Measurements from ENCODE around the gene VIPR2. TPM values are rescaled to one million over a fixed set of nuclear protein-coding genes. Genes with fewer than 3 reads are reported as not detected.
"Not testable (repeated sequence)": the region's sequence is repeated elsewhere in the genome, so short reads cannot be mapped to it uniquely, and the experiment has no call there.

The VIPR2 gene
- total and polyA plus RNA-seq, 2 experiments from 2014 or later: 2.2 to 2.4 TPM

DNA sequence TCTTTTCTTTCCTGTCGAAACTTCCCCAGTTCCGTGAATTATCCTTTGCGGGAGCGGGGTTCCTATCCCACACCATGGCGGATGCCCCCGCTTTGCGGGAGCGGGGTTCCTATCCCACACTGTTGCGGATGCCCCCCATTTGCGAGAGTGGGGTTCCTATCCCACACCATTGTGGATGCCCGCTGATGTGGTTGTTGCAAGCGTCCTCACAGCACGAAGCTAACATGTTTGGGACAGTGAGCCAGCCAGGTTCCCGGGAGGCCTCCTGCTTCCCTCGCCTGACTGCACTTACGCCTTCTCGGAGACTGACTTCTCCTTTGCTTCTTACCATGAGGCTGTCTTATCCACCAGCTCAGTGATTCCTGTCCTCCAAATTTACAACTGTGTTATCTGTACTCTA is 134.7 kb downstream of the VIPR2 start:
- Histone ChIP-seq H3K36me3 (no peaks in the 10 kb centered on the region), H3K27me3 (no peaks in the 10 kb centered on the region), H3K4me1 (ENCODE audit: low read depth) (no peaks in the 10 kb centered on the region), H3K27ac (no peak overlapping the region), H3K9me3 (ENCODE audit: low read depth) (no peaks in the 10 kb centered on the region), H3K4me3 (no peak overlapping the region)
- TF ChIP-seq, protein P1, sequence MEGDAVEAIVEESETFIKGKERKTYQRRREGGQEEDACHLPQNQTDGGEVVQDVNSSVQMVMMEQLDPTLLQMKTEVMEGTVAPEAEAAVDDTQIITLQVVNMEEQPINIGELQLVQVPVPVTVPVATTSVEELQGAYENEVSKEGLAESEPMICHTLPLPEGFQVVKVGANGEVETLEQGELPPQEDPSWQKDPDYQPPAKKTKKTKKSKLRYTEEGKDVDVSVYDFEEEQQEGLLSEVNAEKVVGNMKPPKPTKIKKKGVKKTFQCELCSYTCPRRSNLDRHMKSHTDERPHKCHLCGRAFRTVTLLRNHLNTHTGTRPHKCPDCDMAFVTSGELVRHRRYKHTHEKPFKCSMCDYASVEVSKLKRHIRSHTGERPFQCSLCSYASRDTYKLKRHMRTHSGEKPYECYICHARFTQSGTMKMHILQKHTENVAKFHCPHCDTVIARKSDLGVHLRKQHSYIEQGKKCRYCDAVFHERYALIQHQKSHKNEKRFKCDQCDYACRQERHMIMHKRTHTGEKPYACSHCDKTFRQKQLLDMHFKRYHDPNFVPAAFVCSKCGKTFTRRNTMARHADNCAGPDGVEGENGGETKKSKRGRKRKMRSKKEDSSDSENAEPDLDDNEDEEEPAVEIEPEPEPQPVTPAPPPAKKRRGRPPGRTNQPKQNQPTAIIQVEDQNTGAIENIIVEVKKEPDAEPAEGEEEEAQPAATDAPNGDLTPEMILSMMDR (IDR thresholded peaks at IDR 0.05; ENCODE audit: low read depth, low read length): no peak
- DNase-seq (ENCODE audit: low read depth in 1 of 2, low spot score in 1 of 2): no peak

DNA sequence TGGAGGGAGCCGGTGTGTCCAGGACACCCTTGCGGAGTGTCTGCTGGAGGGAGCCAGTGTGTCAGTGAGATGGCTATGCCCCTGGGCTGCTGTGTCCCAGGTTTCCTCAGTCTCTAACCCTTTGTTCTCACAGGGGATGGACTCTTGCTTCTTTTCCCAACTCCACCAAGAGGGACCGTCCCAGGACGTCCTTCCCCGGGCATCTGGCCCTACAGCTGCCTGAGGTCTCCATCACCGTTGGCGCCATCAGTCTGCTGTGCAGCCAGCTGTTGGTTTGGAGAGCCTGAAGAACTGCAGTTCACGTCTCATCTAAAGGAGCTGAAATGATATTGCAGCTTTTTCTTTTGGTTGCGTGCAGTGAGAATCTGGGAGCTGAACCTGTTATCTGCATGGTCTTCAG is 136.2 kb downstream of the VIPR2 start:
- H3K27me3 ChIP-seq: no peaks in the 10 kb centered on the region
- no peaks in the 10 kb centered on the region for H3K36me3 ChIP-seq
- no peak overlapping the region for H3K27ac ChIP-seq
- H3K9me3 ChIP-seq (ENCODE audit: low read depth): no peaks in the 10 kb centered on the region
- TF ChIP-seq, protein P1 (IDR thresholded peaks at IDR 0.05; ENCODE audit: low read depth, low read length): no peak
- H3K4me1 ChIP-seq (ENCODE audit: low read depth): no peaks in the 10 kb centered on the region
- no peak for DNase-seq (ENCODE audit: low read depth in 1 of 2, low spot score in 1 of 2)
- no peak overlapping the region for H3K4me3 ChIP-seq

DNA sequence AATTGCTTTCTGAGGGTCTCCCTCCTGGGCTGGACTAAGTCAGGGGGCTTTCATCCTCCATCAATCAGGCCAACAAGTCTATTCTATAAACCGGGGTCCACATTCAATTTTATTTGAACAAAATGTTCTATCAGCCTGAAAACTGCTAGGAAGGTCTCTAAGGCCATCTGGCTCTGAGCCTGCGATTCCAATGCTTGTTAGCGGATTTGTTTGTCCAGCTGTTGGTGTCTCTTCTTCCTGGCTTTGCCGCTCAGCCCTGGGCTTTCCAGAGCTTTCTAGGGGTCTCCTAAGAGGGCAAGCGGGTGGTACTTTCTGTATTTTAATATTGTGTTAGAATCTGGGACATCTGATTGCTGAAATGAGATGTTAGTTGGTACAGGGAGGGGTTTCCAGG is 136.7 kb downstream of the VIPR2 start:
- no peak overlapping the region for H3K27ac ChIP-seq
- no peak overlapping the region for H3K4me3 ChIP-seq
- no peak for DNase-seq (ENCODE audit: low read depth in 1 of 2, low spot score in 1 of 2)
- H3K36me3 ChIP-seq: no peaks in the 10 kb centered on the region
- no peaks in the 10 kb centered on the region for H3K9me3 ChIP-seq (ENCODE audit: low read depth)
- TF ChIP-seq, protein P1 (IDR thresholded peaks at IDR 0.05; ENCODE audit: low read depth, low read length): no peak
- no peaks in the 10 kb centered on the region for H3K4me1 ChIP-seq (ENCODE audit: low read depth)
- no peaks in the 10 kb centered on the region for H3K27me3 ChIP-seq

DNA sequence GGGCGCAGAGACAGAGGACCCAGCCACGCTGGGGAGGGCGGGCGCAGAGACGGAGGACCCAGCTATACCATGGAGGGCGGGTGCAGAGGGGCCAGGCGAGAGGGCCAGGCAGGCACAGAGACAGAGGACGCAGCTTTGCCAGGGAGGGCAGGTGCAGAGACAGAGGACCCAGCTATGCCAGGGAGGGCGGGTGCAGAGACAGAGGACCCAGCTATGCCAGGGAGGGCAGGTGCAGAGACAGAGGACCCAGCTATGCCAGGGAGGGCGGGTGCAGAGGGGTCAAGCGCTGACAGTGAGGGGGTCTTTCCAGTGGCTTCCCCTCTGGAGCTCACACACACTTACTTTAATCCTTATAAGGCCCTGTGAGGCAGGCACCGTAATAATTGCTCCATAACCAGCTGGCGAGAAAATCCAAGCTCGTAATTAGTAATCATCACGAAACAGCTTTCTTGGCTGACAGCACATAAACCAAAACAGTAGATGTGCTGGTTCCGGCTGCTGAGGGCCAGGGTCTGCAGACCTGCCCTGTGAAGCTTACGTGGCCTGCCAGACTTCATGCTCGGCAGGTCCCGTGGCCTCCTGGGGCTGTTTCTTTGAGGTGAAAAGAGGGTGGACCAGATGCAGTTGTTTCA is 137.2 kb downstream of the VIPR2 start:
- no peaks in the 10 kb centered on the region for H3K9me3 ChIP-seq (ENCODE audit: low read depth)
- DNase-seq (ENCODE audit: low read depth in 1 of 2, low spot score in 1 of 2): no peak
- H3K27ac ChIP-seq: no peak overlapping the region
- no peaks in the 10 kb centered on the region for H3K36me3 ChIP-seq
- H3K4me3 ChIP-seq: no peak overlapping the region
- H3K4me1 ChIP-seq (ENCODE audit: low read depth): no peaks in the 10 kb centered on the region
- TF ChIP-seq, protein P1 (IDR thresholded peaks at IDR 0.05; ENCODE audit: low read depth, low read length): no peak
- no peaks in the 10 kb centered on the region for H3K27me3 ChIP-seq

DNA sequence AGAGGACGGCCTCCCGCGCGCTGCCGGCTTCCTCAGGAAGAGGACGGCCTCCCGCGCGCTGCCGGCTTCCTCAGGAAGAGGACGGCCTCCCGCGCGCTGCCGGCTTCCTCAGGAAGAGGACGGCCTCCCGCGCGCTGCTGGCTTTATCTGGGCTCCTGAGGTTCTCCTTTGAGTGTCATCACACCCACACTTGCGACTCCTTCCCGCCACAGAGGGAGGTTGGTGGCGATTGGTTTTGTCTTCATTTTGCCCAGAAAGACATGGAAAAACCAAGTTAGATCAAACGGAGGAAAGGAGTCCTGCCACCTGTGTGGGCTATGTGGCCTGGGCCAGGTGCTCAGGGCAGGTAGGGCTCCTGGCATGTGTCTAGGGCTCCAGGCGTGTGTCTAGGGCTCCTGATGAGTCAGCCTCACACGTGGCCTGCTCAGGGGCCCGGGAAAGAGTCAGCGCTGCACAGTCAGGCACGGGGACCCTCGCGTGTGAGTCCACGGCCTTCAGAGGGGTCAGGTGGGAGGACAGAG is 138.0 kb downstream of the VIPR2 start:
- Histone ChIP-seq H3K9me3 (ENCODE audit: low read depth) (no peaks in the 10 kb centered on the region), H3K27ac (no peak overlapping the region), H3K36me3 (no peaks in the 10 kb centered on the region), H3K27me3 (no peaks in the 10 kb centered on the region), H3K4me3 (no peak overlapping the region), H3K4me1 (ENCODE audit: low read depth) (no peaks in the 10 kb centered on the region)
- TF ChIP-seq, protein P1 (IDR thresholded peaks at IDR 0.05; ENCODE audit: low read depth, low read length): no peak
- no peak for DNase-seq (ENCODE audit: low read depth in 1 of 2, low spot score in 1 of 2)

DNA sequence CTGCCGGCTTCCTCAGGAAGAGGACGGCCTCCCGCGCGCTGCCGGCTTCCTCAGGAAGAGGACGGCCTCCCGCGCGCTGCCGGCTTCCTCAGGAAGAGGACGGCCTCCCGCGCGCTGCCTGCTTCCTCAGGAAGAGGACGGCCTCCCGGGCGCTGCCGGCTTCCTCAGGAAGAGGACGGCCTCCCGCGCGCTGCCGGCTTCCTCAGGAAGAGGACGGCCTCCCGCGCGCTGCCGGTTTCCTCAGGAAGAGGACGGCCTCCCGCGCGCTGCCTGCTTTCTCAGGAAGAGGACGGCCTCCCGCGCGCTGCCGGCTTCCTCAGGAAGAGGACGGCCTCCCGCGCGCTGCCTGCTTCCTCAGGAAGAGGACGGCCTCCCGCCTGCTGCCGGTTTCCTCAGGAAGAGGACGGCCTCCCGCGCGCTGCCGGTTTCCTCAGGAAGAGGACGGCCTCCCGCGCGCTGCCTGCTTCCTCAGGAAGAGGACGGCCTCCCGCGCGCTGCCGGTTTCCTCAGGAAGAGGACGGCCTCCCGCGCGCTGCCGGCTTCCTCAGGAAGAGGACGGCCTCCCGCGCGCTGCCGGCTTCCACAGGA is 138.6 kb downstream of the VIPR2 start:
- DNase-seq (ENCODE audit: low read depth in 1 of 2, low spot score in 1 of 2): not testable (repeated sequence)

More for the DNA sequence above, 138.6 kb downstream of the VIPR2 start:
- not testable (repeated sequence) for H3K27me3 ChIP-seq; H3K4me1 ChIP-seq (ENCODE audit: low read depth); H3K4me3 ChIP-seq; H3K36me3 ChIP-seq; H3K27ac ChIP-seq; H3K9me3 ChIP-seq (ENCODE audit: low read depth)

Data from cardiac muscle cell (in vitro differentiated cells and primary cell).